ENCODE measurements around the gene TMC2. TPM values are rescaled to one million over a fixed set of nuclear protein-coding genes. Genes with fewer than 3 reads are reported as not detected.
A peak's percentile ranks its signal among the peaks of the same experiment; 100 is the strongest.

Gene TMC2
- total RNA-seq, 1 donor from 2014 or later = not detected

- FAIRE-seq (no peak), DNase-seq (ENCODE audit: low read depth) (no peak)
- Histone ChIP-seq H3K27me3 (ENCODE audit: control insufficient read depth, insufficient read depth, low read length) (no peaks in the 10 kb centered on the region), H3K36me3 (ENCODE audit: control insufficient read depth, insufficient read depth, low read length) (peaks cover 4% of the 10 kb centered on the region), H3K4me3 (ENCODE audit: low read depth, low read length) (no peak overlapping the region)
- no peak for TF ChIP-seq CTCF (IDR thresholded peaks at IDR 0.05; ENCODE audit: insufficient read depth, low read length, severe bottlenecking)
These were observed 104.5 kb downstream of the TMC2 start for GRCh38 chr20:2640899-2641298.

GRCh38 chr20:2643708-2644107 is 107.3 kb downstream of the TMC2 start:
- no peak for TF ChIP-seq CTCF (IDR thresholded peaks at IDR 0.05; ENCODE audit: insufficient read depth, low read length, severe bottlenecking)
- DNase-seq (ENCODE audit: low read depth) (no peak), FAIRE-seq (peak; percentile 28)
- peaks cover 4% of the 10 kb centered on the region for H3K36me3 ChIP-seq (ENCODE audit: control insufficient read depth, insufficient read depth, low read length)
- no peak overlapping the region for H3K4me3 ChIP-seq (ENCODE audit: low read depth, low read length)
- no peaks in the 10 kb centered on the region for H3K27me3 ChIP-seq (ENCODE audit: control insufficient read depth, insufficient read depth, low read length)

- peak within 1 kb of the TSS; percentile 52 for H3K4me3 ChIP-seq (ENCODE audit: low read depth, low read length)
- peaks cover 31% of the 10 kb centered on the region for H3K36me3 ChIP-seq (ENCODE audit: control insufficient read depth, insufficient read depth, low read length)
- no peak for TF ChIP-seq CTCF (IDR thresholded peaks at IDR 0.05; ENCODE audit: insufficient read depth, low read length, severe bottlenecking)
- no peaks in the 10 kb centered on the region for H3K27me3 ChIP-seq (ENCODE audit: control insufficient read depth, insufficient read depth, low read length)
- DNase-seq (ENCODE audit: low read depth) (peak; percentile 60), FAIRE-seq (no peak)
These were observed 115.7 kb downstream of the TMC2 start, which contains the start of gene NOP56 for GRCh38 chr20:2651772-2652723. Gene NOP56 (plus strand): TSS chr20:2652632. CDS start chr20:2652661, 29 bp downstream.

GRCh38 chr20:2652724-2653555 is 116.6 kb downstream of the TMC2 start:
- Histone ChIP-seq H3K4me3 (ENCODE audit: low read depth, low read length) (peak overlapping the region; percentile 52), H3K36me3 (ENCODE audit: control insufficient read depth, insufficient read depth, low read length) (peaks cover 33% of the 10 kb centered on the region), H3K27me3 (ENCODE audit: control insufficient read depth, insufficient read depth, low read length) (no peaks in the 10 kb centered on the region)
- TF ChIP-seq CTCF (IDR thresholded peaks at IDR 0.05; ENCODE audit: insufficient read depth, low read length, severe bottlenecking) = no peak
- FAIRE-seq (no peak), DNase-seq (ENCODE audit: low read depth) (peak; percentile 8)

- FAIRE-seq (no peak), DNase-seq (ENCODE audit: low read depth) (no peak)
These were observed 117.4 kb downstream of the TMC2 start for GRCh38 chr20:2653556-2654383.

More at GRCh38 chr20:2653556-2654383, 117.4 kb downstream of the TMC2 start:
- Histone ChIP-seq H3K4me3 (ENCODE audit: low read depth, low read length) (peak overlapping the region; percentile 52), H3K27me3 (ENCODE audit: control insufficient read depth, insufficient read depth, low read length) (no peaks in the 10 kb centered on the region), H3K36me3 (ENCODE audit: control insufficient read depth, insufficient read depth, low read length) (peaks cover 34% of the 10 kb centered on the region)
- TF ChIP-seq CTCF (IDR thresholded peaks at IDR 0.05; ENCODE audit: insufficient read depth, low read length, severe bottlenecking) = no peak

Data from bronchial epithelial cell (primary cell).